PFSK-1 (cell line): ENCODE results near the gene N4BP3.

Source experiments
- FOXP2 ChIP-seq: optimal IDR thresholded peaks from 2 replicates; pipeline ENCODE3; 2011; ENCODE audit warnings: borderline replicate concordance, control low read depth, inconsistent platforms; ENCODE audit not compliant: insufficient read depth; ENCODE audit errors: extremely low read length, extremely low read depth
- POLR2AphosphoS5 ChIP-seq: IDR thresholded peaks from 2 replicates; pipeline ENCODE4 v1.6.1; 2012; ENCODE audit warnings: low read depth, mild to moderate bottlenecking, control low read depth, low read length, moderate library complexity
- SIN3A ChIP-seq: IDR thresholded peaks from 2 replicates; pipeline ENCODE4 v1.6.1; 2012; ENCODE audit warnings: mild to moderate bottlenecking, low read length, moderate library complexity, borderline replicate concordance; ENCODE audit not compliant: insufficient read depth
- TAF1 ChIP-seq: IDR thresholded peaks from 2 replicates; pipeline ENCODE4 v1.6.1; 2012; ENCODE audit warnings: low read length, control low read depth, borderline replicate concordance; ENCODE audit not compliant: insufficient read depth
- TF ChIP-seq, protein P1 (sequence below), 2 experiments: IDR thresholded peaks; 2 replicates each; pipeline versions ENCODE4 v1.6.1 to v1.8.0; 2011 to 2012; ENCODE audit warnings: low read depth in 2 of 2, low read length in 2 of 2, control low read depth in 1 of 2, inconsistent platforms in 1 of 2, mild to moderate bottlenecking in 1 of 2, moderate library complexity in 1 of 2; ENCODE audit not compliant: insufficient read depth in 1 of 2

Gene N4BP3

DNA sequence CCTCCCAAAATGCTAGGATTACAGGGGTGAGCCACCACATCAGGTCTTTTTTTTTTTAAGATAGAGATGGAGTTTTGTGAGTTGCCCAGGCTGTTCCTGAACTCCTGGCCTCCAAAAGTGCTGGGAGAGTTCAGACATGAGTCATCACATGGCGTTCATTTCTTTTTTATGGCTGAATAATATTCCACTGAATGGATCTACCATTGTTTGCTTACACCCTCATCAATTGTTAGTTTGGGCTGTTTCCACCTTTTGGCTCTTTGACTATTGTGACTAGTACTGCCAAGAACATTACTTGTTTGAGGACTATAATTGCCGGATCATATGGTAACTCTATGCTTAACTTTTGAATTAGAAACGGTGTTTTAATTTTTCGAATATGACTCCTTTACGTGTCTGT is 787 bp upstream of the N4BP3 start:
- no peak for TF ChIP-seq TAF1
- TF ChIP-seq POLR2AphosphoS5, result no peak
- TF ChIP-seq SIN3A, result no peak
- TF ChIP-seq, protein P1, sequence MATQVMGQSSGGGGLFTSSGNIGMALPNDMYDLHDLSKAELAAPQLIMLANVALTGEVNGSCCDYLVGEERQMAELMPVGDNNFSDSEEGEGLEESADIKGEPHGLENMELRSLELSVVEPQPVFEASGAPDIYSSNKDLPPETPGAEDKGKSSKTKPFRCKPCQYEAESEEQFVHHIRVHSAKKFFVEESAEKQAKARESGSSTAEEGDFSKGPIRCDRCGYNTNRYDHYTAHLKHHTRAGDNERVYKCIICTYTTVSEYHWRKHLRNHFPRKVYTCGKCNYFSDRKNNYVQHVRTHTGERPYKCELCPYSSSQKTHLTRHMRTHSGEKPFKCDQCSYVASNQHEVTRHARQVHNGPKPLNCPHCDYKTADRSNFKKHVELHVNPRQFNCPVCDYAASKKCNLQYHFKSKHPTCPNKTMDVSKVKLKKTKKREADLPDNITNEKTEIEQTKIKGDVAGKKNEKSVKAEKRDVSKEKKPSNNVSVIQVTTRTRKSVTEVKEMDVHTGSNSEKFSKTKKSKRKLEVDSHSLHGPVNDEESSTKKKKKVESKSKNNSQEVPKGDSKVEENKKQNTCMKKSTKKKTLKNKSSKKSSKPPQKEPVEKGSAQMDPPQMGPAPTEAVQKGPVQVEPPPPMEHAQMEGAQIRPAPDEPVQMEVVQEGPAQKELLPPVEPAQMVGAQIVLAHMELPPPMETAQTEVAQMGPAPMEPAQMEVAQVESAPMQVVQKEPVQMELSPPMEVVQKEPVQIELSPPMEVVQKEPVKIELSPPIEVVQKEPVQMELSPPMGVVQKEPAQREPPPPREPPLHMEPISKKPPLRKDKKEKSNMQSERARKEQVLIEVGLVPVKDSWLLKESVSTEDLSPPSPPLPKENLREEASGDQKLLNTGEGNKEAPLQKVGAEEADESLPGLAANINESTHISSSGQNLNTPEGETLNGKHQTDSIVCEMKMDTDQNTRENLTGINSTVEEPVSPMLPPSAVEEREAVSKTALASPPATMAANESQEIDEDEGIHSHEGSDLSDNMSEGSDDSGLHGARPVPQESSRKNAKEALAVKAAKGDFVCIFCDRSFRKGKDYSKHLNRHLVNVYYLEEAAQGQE (IDR thresholded peaks at IDR 0.05; ENCODE audit: insufficient read depth in 1 of 2, low read depth in 2 of 2, low read length in 2 of 2), result no peak
- no peak for TF ChIP-seq FOXP2

DNA sequence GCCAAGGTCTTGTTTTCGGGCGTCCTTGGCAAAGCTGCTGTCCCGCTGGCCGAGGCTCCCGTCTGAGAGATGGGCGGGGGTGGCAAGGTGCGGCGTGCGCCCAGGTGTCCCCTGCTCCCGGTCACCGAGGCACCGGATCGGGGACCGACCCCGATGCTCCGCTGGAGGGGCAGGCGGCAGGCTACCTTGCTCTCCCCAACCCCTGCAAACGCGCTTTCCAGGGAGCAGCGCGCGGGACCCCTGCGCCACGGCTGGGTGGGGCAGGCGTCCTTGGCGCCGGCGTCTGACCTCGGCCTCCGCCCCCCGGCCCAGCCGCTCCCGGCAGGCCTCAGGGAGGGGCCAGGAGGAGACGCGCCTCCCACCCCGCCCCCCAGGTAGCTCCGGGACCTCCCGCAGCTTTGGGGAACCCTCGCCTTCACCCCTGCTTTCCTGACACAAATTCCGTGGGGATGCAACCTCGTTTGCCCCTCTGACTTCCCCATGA is 551 bp downstream of the N4BP3 start:
- TF ChIP-seq SIN3A (no peak), POLR2AphosphoS5 (no peak), TAF1 (no peak), FOXP2 (no peak)
- TF ChIP-seq, protein P1 (IDR thresholded peaks at IDR 0.05; ENCODE audit: insufficient read depth in 1 of 2, low read depth in 2 of 2, low read length in 2 of 2), result no peak

DNA sequence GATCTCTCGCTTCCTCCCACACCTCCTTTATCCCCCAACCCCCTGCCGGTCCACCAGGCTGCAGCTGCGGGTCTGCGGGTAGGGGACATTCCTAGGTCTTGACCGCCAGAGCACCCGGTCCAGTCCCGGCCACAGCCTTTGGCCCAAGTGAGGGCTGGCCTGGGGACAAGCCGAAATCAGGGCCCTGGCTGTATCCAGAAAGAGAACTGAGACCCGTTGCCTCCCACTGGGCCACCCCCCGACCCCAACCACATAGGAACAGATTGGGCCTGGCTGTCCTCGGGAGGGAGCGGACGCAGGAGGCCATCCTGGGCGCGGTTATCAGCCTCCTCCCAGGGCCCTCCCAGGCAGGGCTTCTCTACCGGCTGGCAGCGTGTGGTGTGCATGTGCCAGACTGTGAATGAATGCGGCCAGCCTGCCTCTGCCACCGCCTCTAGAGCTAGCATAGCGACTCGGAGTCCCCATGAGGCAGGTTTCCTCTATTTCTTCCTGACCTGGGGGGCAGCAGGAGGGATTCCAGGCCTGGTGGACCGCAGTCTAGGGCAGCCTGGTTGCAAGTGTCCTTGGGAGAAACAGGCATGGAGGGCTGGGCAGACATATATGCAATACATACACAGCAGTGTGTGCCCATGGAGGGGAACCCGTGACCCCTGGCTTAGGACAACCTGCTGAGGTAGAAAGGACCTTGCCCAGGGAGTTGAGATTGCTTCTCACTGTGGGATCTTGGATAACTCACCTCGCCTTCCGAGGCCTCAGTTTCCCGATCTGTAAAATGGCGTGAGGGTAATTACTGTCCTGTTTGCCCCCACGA is 1.2 kb downstream of the N4BP3 start:
- TF ChIP-seq POLR2AphosphoS5, result no peak
- TF ChIP-seq SIN3A, result no peak
- TF ChIP-seq, protein P1 (IDR thresholded peaks at IDR 0.05; ENCODE audit: insufficient read depth in 1 of 2, low read depth in 2 of 2, low read length in 2 of 2), result no peak
- TF ChIP-seq TAF1, result no peak
- no peak for TF ChIP-seq FOXP2

DNA sequence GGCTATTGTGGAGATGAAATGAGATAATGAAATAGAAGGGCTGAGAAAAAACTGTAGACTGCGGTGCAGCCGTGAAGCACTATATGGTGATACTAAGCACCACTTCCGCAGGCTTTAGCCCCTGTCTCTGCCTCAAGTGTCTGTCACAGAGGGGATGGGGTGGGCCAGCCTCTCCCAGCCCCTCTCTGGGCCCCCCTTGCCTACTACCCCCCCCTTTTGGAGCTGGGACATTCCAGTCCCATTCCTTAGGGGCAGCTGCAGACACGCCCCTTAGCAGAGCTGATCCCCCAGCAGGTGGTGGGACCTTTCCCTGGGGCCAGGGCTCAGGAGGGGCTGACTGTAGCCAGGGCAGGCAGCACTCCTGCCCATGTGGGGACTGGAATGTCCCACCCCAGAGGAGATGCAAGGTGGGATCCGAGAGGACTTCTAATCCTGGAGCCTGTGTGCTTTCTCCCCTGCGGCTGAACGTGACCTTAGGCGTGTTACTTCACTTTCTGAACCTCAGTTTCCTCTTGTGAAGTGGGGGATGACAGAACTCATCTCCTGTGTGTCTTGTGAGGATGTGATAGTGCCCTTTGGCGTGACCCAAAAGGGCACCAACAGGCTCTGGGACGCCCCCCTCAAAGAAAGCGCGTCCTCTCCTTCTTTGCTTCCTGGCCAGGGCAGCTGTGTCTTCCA is 1.9 kb downstream of the N4BP3 start:
- TF ChIP-seq POLR2AphosphoS5 (no peak), FOXP2 (no peak), TAF1 (no peak), SIN3A (no peak)
- TF ChIP-seq, protein P1 (IDR thresholded peaks at IDR 0.05; ENCODE audit: insufficient read depth in 1 of 2, low read depth in 2 of 2, low read length in 2 of 2), result no peak
